SK-N-SH treated with all-trans-retinoic acid at 6 μM for 48 hours (cell line): ENCODE data around the gene SUCLG1.

ENCODE experiments used
- CREB5 ChIP-seq: fragments of 250-450 bp; sonication (Bioruptor Pico); IDR thresholded peaks from 2 replicates; pipeline ENCODE4 v1.5.1; 2020; ENCODE audit warnings: low read depth, mild to moderate bottlenecking, moderate library complexity
- RARB ChIP-seq: fragments of 250-450 bp; sonication (Bioruptor Pico); IDR thresholded peaks from 2 replicates; pipeline ENCODE4 v1.8.0; 2021; ENCODE audit warnings: mild to moderate bottlenecking, moderate library complexity
- SNAI2 ChIP-seq: fragments of 250-450 bp; sonication (Bioruptor Pico); IDR thresholded peaks from 2 replicates; pipeline ENCODE4 v1.5.0; 2020; ENCODE audit warnings: mild to moderate bottlenecking, moderate library complexity
- TOX ChIP-seq: fragments of 250-450 bp; sonication (Bioruptor Pico); IDR thresholded peaks from 2 replicates; pipeline ENCODE4 v1.8.0; 2021; ENCODE audit warnings: mild to moderate bottlenecking, moderate library complexity, borderline replicate concordance
- TF ChIP-seq, protein P1 (sequence below): fragments of 250-450 bp; sonication (Bioruptor Pico); IDR thresholded peaks from 2 replicates; pipeline ENCODE4 v1.5.0; 2020; ENCODE audit warnings: mild to moderate bottlenecking, moderate library complexity
- TF ChIP-seq, protein P2 (sequence below): fragments of 250-450 bp; sonication (Bioruptor Pico); IDR thresholded peaks from 2 replicates; pipeline ENCODE4 v1.8.0; 2020; ENCODE audit warnings: mild to moderate bottlenecking, moderate library complexity, borderline replicate concordance

GRCh38 chr2:84482603-84483002 is 23.5 kb upstream of the SUCLG1 start:
- TF ChIP-seq, protein P1, sequence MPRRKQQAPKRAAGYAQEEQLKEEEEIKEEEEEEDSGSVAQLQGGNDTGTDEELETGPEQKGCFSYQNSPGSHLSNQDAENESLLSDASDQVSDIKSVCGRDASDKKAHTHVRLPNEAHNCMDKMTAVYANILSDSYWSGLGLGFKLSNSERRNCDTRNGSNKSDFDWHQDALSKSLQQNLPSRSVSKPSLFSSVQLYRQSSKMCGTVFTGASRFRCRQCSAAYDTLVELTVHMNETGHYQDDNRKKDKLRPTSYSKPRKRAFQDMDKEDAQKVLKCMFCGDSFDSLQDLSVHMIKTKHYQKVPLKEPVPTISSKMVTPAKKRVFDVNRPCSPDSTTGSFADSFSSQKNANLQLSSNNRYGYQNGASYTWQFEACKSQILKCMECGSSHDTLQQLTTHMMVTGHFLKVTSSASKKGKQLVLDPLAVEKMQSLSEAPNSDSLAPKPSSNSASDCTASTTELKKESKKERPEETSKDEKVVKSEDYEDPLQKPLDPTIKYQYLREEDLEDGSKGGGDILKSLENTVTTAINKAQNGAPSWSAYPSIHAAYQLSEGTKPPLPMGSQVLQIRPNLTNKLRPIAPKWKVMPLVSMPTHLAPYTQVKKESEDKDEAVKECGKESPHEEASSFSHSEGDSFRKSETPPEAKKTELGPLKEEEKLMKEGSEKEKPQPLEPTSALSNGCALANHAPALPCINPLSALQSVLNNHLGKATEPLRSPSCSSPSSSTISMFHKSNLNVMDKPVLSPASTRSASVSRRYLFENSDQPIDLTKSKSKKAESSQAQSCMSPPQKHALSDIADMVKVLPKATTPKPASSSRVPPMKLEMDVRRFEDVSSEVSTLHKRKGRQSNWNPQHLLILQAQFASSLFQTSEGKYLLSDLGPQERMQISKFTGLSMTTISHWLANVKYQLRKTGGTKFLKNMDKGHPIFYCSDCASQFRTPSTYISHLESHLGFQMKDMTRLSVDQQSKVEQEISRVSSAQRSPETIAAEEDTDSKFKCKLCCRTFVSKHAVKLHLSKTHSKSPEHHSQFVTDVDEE (CRISPR knock-in tag) = no peak
- no peak for TF ChIP-seq TOX (CRISPR knock-in tag)
- TF ChIP-seq, protein P2, sequence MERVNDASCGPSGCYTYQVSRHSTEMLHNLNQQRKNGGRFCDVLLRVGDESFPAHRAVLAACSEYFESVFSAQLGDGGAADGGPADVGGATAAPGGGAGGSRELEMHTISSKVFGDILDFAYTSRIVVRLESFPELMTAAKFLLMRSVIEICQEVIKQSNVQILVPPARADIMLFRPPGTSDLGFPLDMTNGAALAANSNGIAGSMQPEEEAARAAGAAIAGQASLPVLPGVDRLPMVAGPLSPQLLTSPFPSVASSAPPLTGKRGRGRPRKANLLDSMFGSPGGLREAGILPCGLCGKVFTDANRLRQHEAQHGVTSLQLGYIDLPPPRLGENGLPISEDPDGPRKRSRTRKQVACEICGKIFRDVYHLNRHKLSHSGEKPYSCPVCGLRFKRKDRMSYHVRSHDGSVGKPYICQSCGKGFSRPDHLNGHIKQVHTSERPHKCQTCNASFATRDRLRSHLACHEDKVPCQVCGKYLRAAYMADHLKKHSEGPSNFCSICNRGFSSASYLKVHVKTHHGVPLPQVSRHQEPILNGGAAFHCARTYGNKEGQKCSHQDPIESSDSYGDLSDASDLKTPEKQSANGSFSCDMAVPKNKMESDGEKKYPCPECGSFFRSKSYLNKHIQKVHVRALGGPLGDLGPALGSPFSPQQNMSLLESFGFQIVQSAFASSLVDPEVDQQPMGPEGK (CRISPR knock-in tag) = no peak
- no peak for TF ChIP-seq RARB (CRISPR knock-in tag)
- TF ChIP-seq CREB5 (CRISPR knock-in tag) = no peak
- no peak for TF ChIP-seq SNAI2 (CRISPR knock-in tag)
